ENCODE results near the gene DPEP2NB. TPM values are rescaled to one million over a fixed set of nuclear protein-coding genes. Genes with fewer than 3 reads are reported as not detected.
"Not testable (repeated sequence)": the region's sequence is repeated elsewhere in the genome, so short reads cannot be mapped to it uniquely, and the experiment has no call there.

DPEP2NB gene
- total and polyA plus RNA-seq, 4 experiments from 2014 or later, result not detected

DNA sequence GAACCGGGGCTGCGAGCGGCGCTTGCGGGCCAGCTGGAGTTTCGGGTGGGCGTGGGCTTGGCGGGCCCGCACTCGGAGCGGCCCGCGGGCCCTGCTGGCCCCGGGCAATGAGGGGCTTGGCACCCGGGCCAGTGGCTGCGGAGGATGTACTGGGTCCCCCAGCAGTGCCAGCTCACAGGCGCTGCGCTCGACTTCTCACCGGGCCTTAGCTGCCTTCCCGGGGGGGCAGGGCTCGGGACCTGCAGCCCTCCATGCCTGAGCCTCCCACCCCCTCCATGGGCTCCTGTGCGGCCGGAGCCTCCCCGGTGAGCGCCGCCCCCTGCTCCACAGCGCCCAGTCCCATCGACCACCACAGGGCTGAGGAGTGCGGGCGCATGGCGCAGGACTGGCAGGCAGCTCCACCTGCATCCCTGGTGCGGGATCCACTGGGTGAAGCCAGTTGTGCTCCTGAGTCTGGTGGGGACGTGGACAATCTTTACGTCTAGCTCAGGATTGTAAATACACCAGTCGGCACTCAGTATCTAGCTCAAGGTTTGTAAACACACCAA, 17.4 kb downstream of the DPEP2NB start:
- intact Hi-C loops (cut with micrococcal nuclease); H3K27me3 Mint-ChIP-seq; H3K36me3 Mint-ChIP-seq; H3K4me3 ChIP-seq (ENCODE audit: low read length in 2 of 2); H3K36me3 ChIP-seq (ENCODE audit: insufficient read depth, low read length); H3K9me3 Mint-ChIP-seq; H3K27ac ChIP-seq (ENCODE audit: low read depth, low read length); H3K9me3 ChIP-seq (ENCODE audit: control insufficient read depth in 1 of 2, low read length in 2 of 2); DNase-seq; H3K27me3 ChIP-seq (ENCODE audit: insufficient read depth, low read length): not testable (repeated sequence)
- Mint-ChIP-seq H3K4me3 (peak overlapping the region; percentile 84 to 96 (median 88)), H3K27ac (peak overlapping the region; percentile 84 to 99 (median 95)), H3K4me1 (peaks cover 39 to 81% (median 60%) of the 10 kb centered on the region in 4 donors)
- POLR2A ChIA-PET (ENCODE audit: partially characterized antibody), result interaction anchor here (0.9 to 6.2 kb wide), 23 partner anchors 9 to 517 kb away, joined by 3 to 95 read pairs (median 5); partner anchors contain the start of genes ATP6V0D1, DDX28, DPEP2NB and DUS2
- H3K4me1 ChIP-seq (ENCODE audit: insufficient read depth, low read length), result peaks cover 82% of the 10 kb centered on the region
- CTCF ChIA-PET (ENCODE audit: partially characterized antibody), result interaction anchor here (0.6 to 6.5 kb wide), 9 partner anchors 8 to 181 kb away, joined by 3 to 45 read pairs (median 4); partner anchors contain the start of genes DDX28 and DUS2

DNA sequence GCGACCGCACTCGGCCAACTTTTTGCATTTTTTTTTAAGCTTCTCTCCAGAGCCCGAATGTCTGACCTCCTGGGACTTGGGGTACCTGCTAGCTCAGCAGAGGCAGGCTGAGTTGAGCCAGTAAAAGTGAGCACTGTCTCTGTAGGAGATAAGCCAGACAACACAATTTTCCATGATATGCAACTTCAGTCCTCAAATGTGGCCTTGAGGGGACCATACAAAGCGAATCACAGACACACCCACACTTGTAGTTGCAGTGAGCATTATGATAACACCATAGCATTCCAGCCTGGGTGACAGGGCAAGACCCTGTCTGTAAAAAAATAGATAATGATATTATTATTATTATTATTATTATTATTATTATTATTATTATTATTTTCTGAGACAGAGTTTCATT, 19.0 kb downstream of the DPEP2NB start:
- no peak for DNase-seq
- Mint-ChIP-seq H3K9me3 (no peaks in the 10 kb centered on the region), H3K27ac (peak overlapping the region in 4 of 7 donors; percentile 59 to 88 (median 70)), H3K4me1 (peaks cover 36 to 81% (median 60%) of the 10 kb centered on the region in 4 donors), H3K27me3 (no peaks in the 10 kb centered on the region), H3K36me3 (peaks cover 0 to 4% of the 10 kb centered on the region in 2 donors), H3K4me3 (peak overlapping the region in 2 of 8 donors; percentile 35 to 43)
- Histone ChIP-seq H3K27ac (ENCODE audit: low read depth, low read length) (no peak overlapping the region), H3K4me1 (ENCODE audit: insufficient read depth, low read length) (peaks cover 77% of the 10 kb centered on the region), H3K9me3 (ENCODE audit: control insufficient read depth in 1 of 2, low read length in 2 of 2) (no peaks in the 10 kb centered on the region), H3K4me3 (ENCODE audit: low read length in 2 of 2) (no peak overlapping the region), H3K27me3 (ENCODE audit: insufficient read depth, low read length) (no peaks in the 10 kb centered on the region), H3K36me3 (ENCODE audit: insufficient read depth, low read length) (no peaks in the 10 kb centered on the region)
- intact Hi-C loops (cut with micrococcal nuclease), result no loop called here
- CTCF ChIA-PET (ENCODE audit: partially characterized antibody), result interaction anchor here (0.6 to 4.2 kb wide), 5 partner anchors 8 to 44 kb away, joined by 3 to 39 read pairs (median 3); no protein-coding TSS in a partner anchor
- POLR2A ChIA-PET (ENCODE audit: partially characterized antibody), result interaction anchor here (3.7 to 6.2 kb wide), 2 partner anchors 10 to 27 kb away, joined by 26 to 95 read pairs; partner anchors contain the start of genes DDX28 and DUS2

DNA sequence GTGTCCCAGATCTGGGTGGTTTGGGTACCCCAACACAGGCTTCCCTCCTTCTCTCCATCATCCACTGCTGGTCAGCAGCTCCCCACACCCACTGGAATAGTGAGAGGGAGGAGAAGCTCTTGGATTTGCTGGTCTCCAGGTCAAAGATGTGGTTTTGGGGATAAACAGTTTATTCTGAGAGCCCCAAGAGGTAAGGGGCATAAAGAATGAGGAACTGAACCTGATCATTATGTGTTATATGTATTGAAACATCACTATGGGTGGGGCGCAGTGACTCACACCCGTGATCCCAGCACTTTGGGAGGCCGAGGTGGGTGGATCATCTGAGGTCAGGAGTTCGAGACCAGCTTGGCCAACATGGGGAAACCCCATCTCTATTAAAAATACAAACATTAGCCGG, 20.3 kb downstream of the DPEP2NB start:
- peak overlapping the region in 6 of 7 donors; percentile 66 to 92 (median 89) for H3K27ac Mint-ChIP-seq
- Histone ChIP-seq H3K4me3 (ENCODE audit: low read length in 2 of 2) (no peak overlapping the region), H3K27ac (ENCODE audit: low read depth, low read length) (no peak overlapping the region), H3K27me3 (ENCODE audit: insufficient read depth, low read length) (no peaks in the 10 kb centered on the region), H3K9me3 (ENCODE audit: control insufficient read depth in 1 of 2, low read length in 2 of 2) (no peaks in the 10 kb centered on the region), H3K36me3 (ENCODE audit: insufficient read depth, low read length) (no peaks in the 10 kb centered on the region), H3K4me1 (ENCODE audit: insufficient read depth, low read length) (peaks cover 65% of the 10 kb centered on the region)
- intact Hi-C loops (cut with micrococcal nuclease), result no loop called here
- CTCF ChIA-PET (ENCODE audit: partially characterized antibody), result interaction anchor here (1.1 to 2.9 kb wide), 4 partner anchors 10 to 89 kb away, joined by 3 to 45 read pairs (median 28); partner anchors contain the start of gene NFATC3
- peaks cover 32 to 71% (median 53%) of the 10 kb centered on the region in 4 donors for H3K4me1 Mint-ChIP-seq
- H3K4me3 Mint-ChIP-seq, result peak overlapping the region; percentile 18 to 78 (median 58)
- POLR2A ChIA-PET (ENCODE audit: partially characterized antibody), result interaction anchor here (2.6 to 6.2 kb wide), 2 partner anchors 10 to 28 kb away, joined by 35 to 95 read pairs; partner anchors contain the start of genes DDX28 and DUS2
- DNase-seq, result peak in 1 of 5 donors; percentile 51
- no peaks in the 10 kb centered on the region for H3K27me3 Mint-ChIP-seq
- H3K36me3 Mint-ChIP-seq, result peaks cover 0 to 8% of the 10 kb centered on the region in 2 donors
- no peaks in the 10 kb centered on the region for H3K9me3 Mint-ChIP-seq

DNA sequence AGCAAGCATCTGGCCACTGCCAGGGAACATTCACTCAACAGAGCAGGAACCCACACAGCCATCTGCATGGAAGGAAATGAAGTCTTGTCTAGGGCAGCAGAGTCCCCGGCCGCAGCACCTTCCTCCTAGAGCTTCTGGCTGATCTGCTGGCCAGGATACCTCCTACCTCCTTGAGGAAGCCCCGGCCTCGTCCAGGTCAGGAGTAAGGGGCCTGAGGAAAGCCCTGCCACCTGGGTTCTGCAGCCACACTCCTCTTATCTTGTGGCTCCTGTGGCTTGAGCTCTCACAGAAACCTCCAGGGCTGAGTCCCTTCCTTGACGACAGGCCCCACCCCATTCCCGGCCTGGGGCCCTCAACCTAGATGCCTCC, 21.7 kb downstream of the DPEP2NB start:
- peaks cover 20 to 58% (median 41%) of the 10 kb centered on the region in 4 donors for H3K4me1 Mint-ChIP-seq
- DNase-seq; H3K9me3 ChIP-seq (ENCODE audit: control insufficient read depth in 1 of 2, low read length in 2 of 2); H3K9me3 Mint-ChIP-seq; intact Hi-C loops (cut with micrococcal nuclease); H3K36me3 ChIP-seq (ENCODE audit: insufficient read depth, low read length); H3K27me3 Mint-ChIP-seq; H3K27me3 ChIP-seq (ENCODE audit: insufficient read depth, low read length): not testable (repeated sequence)
- POLR2A ChIA-PET (ENCODE audit: partially characterized antibody), result interaction anchor here (0.7 to 3.3 kb wide), 8 partner anchors 8 to 91 kb away, joined by 3 to 35 read pairs (median 4); partner anchors contain the start of genes DDX28, DUS2 and NFATC3
- Histone ChIP-seq H3K27ac (ENCODE audit: low read depth, low read length) (peak overlapping the region; percentile 73), H3K4me1 (ENCODE audit: insufficient read depth, low read length) (peaks cover 51% of the 10 kb centered on the region), H3K4me3 (ENCODE audit: low read length in 2 of 2) (peak overlapping the region in 1 of 2 donors; percentile 70)
- peaks cover 0 to 11% of the 10 kb centered on the region in 2 donors for H3K36me3 Mint-ChIP-seq
- peak overlapping the region; percentile 95 to 98 (median 96) for H3K27ac Mint-ChIP-seq
- H3K4me3 Mint-ChIP-seq, result peak overlapping the region; percentile 85 to 92 (median 88)
- CTCF ChIA-PET (ENCODE audit: partially characterized antibody), result interaction anchor here (0.6 to 2.9 kb wide), 18 partner anchors 10 to 473 kb away, joined by 3 to 45 read pairs (median 5); partner anchors contain the start of genes DDX28, DUS2 and NFATC3

DNA sequence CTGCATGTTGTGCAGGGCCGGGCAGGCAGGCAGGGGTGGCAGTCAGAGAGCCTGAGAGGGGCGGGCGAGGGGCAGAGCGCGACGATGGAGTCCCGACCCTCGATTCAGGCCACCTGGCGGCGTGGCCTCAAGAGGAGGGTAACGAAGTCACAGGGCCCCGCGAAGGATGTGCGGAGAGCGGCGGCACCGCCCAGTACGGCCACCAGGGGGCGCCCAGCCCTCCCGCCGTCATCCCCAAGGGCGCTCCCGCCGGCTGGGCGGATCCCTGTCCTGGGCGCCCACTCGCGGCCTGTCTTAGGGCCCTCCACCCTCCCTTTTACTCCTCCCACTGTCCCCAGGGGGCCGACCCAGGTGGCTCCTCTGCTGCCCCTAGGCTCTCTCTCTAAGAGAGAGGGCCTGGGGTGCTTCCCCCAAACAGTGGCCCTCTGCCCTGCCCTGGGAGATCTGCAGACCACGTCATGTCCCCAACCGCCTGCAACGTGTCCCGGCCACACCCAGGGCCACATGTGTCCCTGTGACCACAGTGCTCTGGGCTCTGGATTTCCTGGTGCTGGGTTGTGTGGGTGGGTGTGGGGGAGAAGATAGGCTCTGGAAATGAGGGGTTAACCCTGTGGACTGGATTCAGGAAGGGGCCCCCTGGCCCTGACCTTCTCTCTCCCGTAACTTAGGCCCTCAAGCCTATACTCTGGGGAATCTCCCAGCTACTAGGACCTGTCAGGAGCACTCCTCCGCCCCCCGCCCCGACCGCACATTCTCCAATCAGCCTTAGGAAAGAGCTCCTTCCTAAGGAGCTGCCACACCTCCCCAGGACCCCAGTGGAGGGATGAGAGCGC, 22.3 kb downstream of the DPEP2NB start:
- H3K27me3 ChIP-seq (ENCODE audit: insufficient read depth, low read length), result no peaks in the 10 kb centered on the region
- ChIA-PET CTCF (ENCODE audit: partially characterized antibody) (interaction anchor here (0.6 to 2.9 kb wide), 19 partner anchors 9 to 472 kb away, joined by 3 to 45 read pairs (median 5); partner anchors contain the start of genes DDX28, DUS2 and NFATC3), POLR2A (ENCODE audit: partially characterized antibody) (interaction anchor here (0.7 to 3.3 kb wide), 9 partner anchors 9 to 92 kb away, joined by 3 to 35 read pairs (median 4); partner anchors contain the start of genes DDX28, DUS2 and NFATC3)
- peak; percentile 81 to 83 (median 81) for DNase-seq
- peak overlapping the region; percentile 73 for H3K27ac ChIP-seq (ENCODE audit: low read depth, low read length)
- Mint-ChIP-seq H3K9me3 (no peaks in the 10 kb centered on the region), H3K4me3 (peak overlapping the region; percentile 85 to 92 (median 88)), H3K27me3 (no peaks in the 10 kb centered on the region), H3K4me1 (peaks cover 16 to 53% (median 35%) of the 10 kb centered on the region in 4 donors), H3K36me3 (peaks cover 0 to 11% of the 10 kb centered on the region in 2 donors), H3K27ac (peak overlapping the region; percentile 95 to 98 (median 96))
- no peaks in the 10 kb centered on the region for H3K9me3 ChIP-seq (ENCODE audit: control insufficient read depth in 1 of 2, low read length in 2 of 2)
- intact Hi-C loops (cut with micrococcal nuclease), result loop anchor here (1.0 to 2.0 kb wide), 7 partner anchors 13 to 236 kb away; partner anchors contain the start of genes DDX28, DUS2 and PSMB10
- H3K4me3 ChIP-seq (ENCODE audit: low read length in 2 of 2), result peak overlapping the region; percentile 17 to 70
- no peaks in the 10 kb centered on the region for H3K36me3 ChIP-seq (ENCODE audit: insufficient read depth, low read length)
- peaks cover 45% of the 10 kb centered on the region for H3K4me1 ChIP-seq (ENCODE audit: insufficient read depth, low read length)

DNA sequence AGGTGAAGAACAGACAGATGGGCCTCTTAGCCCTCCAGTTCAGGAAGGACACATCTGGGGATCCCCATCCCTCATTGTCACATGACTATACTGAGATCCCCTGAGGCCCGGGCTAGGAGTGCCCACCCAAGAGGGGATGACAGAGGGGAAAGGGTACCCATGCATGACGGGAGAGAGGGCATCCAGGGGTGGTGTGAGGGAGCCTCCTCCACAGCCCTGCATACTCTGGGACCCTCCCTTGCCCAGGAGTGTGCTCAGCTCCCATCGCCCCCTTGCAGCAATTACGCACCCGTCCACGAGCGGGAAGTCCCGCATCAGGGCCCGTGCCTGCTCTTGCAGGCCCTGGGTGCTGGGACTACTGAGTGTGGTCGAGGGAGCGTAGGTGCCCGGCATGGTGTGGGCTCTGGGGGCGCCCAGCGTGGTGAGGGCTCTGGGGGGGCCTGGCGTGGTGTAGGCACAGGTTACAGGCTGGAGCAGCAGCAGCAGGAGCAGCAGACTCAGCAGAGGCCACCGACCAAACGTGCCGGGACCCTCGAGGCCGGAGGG, 23.0 kb downstream of the DPEP2NB start:
- H3K4me3 Mint-ChIP-seq, result peak overlapping the region in 5 of 8 donors; percentile 6 to 89 (median 55)
- intact Hi-C loops (cut with micrococcal nuclease), result loop anchor here (1.0 to 2.0 kb wide), 7 partner anchors 14 to 237 kb away; partner anchors contain the start of genes DDX28, DUS2 and PSMB10
- peak overlapping the region in 6 of 7 donors; percentile 43 to 96 (median 86) for H3K27ac Mint-ChIP-seq
- CTCF ChIA-PET (ENCODE audit: partially characterized antibody), result interaction anchor here (0.7 to 4.8 kb wide), 9 partner anchors 10 to 47 kb away, joined by 3 to 54 read pairs (median 6); partner anchors contain the start of gene DUS2
- no peaks in the 10 kb centered on the region for H3K9me3 Mint-ChIP-seq
- no peaks in the 10 kb centered on the region for H3K27me3 Mint-ChIP-seq
- H3K36me3 ChIP-seq (ENCODE audit: insufficient read depth, low read length), result no peaks in the 10 kb centered on the region
- POLR2A ChIA-PET (ENCODE audit: partially characterized antibody), result interaction anchor here (0.8 to 3.3 kb wide), 9 partner anchors 11 to 93 kb away, joined by 3 to 20 read pairs (median 4); partner anchors contain the start of genes DDX28, DUS2, NFATC3 and PSMB10
- peaks cover 16 to 51% (median 33%) of the 10 kb centered on the region in 4 donors for H3K4me1 Mint-ChIP-seq
- peaks cover 40% of the 10 kb centered on the region for H3K4me1 ChIP-seq (ENCODE audit: insufficient read depth, low read length)
- peak overlapping the region in 1 of 2 donors; percentile 70 for H3K4me3 ChIP-seq (ENCODE audit: low read length in 2 of 2)
- H3K9me3 ChIP-seq (ENCODE audit: control insufficient read depth in 1 of 2, low read length in 2 of 2), result no peaks in the 10 kb centered on the region
- H3K27me3 ChIP-seq (ENCODE audit: insufficient read depth, low read length), result no peaks in the 10 kb centered on the region
- no peak for DNase-seq
- peaks cover 0 to 11% of the 10 kb centered on the region in 2 donors for H3K36me3 Mint-ChIP-seq
- H3K27ac ChIP-seq (ENCODE audit: low read depth, low read length), result peak overlapping the region; percentile 73
